ENCODE results near the gene PNPLA1.

Gene PNPLA1

DNA sequence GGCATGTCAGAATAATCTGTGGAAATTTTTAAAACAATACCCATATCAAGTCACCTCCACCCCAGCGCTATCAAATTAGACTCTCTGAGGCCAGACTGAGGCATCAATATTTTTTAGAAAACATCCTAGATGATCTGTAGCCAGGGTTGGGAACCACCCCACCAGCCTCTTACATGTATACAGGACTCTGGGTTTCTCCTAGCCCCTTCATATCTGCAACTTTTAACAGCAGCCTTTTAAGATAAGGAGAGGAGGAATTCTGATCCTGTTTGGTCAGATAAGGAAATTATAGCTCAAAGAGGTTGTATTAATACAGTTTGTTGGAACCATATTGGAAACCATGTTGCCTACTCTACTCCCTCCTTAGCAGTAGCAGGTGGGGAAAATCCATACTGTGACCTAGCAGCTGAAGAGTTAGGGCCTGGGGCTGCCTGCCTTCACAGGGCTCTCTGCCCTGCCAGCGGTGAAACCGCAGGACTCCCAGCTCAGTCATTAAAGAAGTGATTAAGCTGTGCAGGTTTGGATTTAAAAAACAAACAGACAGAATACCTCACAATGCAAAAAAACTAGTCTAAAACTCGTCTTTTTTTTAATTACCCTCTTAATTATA is 43.3 kb upstream of the PNPLA1 start:
- TF ChIP-seq, protein P1, sequence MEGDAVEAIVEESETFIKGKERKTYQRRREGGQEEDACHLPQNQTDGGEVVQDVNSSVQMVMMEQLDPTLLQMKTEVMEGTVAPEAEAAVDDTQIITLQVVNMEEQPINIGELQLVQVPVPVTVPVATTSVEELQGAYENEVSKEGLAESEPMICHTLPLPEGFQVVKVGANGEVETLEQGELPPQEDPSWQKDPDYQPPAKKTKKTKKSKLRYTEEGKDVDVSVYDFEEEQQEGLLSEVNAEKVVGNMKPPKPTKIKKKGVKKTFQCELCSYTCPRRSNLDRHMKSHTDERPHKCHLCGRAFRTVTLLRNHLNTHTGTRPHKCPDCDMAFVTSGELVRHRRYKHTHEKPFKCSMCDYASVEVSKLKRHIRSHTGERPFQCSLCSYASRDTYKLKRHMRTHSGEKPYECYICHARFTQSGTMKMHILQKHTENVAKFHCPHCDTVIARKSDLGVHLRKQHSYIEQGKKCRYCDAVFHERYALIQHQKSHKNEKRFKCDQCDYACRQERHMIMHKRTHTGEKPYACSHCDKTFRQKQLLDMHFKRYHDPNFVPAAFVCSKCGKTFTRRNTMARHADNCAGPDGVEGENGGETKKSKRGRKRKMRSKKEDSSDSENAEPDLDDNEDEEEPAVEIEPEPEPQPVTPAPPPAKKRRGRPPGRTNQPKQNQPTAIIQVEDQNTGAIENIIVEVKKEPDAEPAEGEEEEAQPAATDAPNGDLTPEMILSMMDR (IDR thresholded peaks at IDR 0.05), result no peak
- no peak for DNase-seq (ENCODE audit: low spot score)
- Histone ChIP-seq H3K27ac (no peak overlapping the region), H3K4me3 (no peak overlapping the region)

DNA sequence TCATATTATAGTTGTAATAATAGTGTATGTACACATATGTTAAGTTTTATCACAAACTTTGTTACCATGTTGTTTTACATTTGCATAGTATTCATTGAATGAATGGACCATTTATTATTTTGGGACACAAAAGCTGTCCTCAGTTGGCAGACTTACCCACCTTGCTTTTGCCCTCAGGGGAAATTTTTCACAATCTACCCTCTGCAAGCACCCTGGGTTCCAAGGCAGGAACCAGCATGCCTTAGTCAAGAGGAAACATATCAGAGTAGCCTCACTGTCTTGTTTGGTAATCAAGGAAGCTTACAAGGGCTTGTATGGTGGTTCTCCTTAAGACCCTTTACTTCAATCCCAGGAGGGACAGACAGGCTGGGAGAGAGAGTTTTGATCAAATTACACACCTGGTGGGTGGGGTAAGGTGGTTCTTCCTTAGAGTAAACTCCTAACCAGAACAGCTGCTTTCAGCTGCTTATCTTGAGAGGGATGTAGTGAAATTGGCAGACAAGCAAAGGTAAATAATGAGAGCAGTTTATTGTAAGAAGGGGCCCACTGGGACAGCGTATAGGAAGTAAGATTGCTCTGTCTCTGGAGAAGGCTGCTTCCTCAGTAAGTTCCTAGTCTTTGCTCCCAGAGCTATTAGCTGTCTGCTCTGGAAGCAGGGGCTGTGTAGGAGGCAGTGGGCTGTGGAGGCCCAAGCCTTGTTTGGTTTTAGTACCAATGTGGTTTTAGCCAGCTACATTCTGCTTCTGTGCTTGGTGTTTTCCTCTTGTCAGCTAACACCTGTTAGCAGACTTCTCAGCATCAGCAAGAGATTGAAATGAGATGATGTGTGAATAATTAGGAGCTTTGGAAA is 42.3 kb upstream of the PNPLA1 start:
- Histone ChIP-seq H3K4me3 (no peak overlapping the region), H3K27ac (no peak overlapping the region)
- TF ChIP-seq, protein P1 (IDR thresholded peaks at IDR 0.05), result no peak
- no peak for DNase-seq (ENCODE audit: low spot score)

DNA sequence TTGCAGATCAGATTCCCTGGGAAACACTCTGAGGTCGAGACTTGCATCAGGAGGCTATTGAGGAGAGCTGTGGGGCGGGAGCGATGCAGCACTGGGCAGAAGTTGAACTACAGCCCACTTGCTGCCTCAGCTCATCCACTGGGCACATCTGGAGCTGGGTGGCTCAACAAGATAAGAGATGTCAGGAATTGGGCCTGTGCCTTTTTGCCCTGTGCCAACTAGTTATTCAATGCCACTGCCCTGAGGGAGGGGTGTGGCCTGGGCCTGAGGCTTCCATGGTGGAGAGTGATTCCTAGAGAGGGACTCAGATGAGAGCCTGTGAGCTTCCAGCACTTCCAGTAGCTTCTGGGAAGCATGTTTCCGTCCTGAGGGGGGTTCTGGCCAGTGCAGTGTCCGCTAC is 40.6 kb upstream of the PNPLA1 start:
- Histone ChIP-seq H3K27ac (no peak overlapping the region), H3K4me3 (no peak overlapping the region)
- TF ChIP-seq, protein P1 (IDR thresholded peaks at IDR 0.05), result no peak
- no peak for DNase-seq (ENCODE audit: low spot score)

DNA sequence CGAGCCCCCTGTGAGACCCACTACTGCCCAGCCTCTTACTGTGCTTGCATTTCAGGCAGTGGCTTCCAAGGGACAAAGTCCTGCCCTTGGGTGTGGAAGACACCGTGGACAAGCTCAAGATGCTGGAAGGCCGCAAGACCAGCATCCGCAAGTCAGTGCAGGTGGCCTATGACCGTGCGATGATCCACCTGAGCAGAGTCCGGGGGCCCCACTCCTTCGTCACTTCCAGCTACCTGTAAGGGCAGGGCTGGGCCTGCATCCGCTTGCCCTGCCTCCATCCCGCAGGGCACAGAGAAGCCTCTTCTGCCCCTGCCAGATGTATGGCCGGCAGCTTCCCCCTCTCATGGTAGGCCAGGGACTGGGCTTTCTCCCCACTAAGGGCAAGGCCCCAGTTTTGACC is 39.5 kb upstream of the PNPLA1 start:
- TF ChIP-seq, protein P1 (IDR thresholded peaks at IDR 0.05), result no peak
- DNase-seq (ENCODE audit: low spot score), result no peak
- no peak overlapping the region for H3K4me3 ChIP-seq
- no peak overlapping the region for H3K27ac ChIP-seq

DNA sequence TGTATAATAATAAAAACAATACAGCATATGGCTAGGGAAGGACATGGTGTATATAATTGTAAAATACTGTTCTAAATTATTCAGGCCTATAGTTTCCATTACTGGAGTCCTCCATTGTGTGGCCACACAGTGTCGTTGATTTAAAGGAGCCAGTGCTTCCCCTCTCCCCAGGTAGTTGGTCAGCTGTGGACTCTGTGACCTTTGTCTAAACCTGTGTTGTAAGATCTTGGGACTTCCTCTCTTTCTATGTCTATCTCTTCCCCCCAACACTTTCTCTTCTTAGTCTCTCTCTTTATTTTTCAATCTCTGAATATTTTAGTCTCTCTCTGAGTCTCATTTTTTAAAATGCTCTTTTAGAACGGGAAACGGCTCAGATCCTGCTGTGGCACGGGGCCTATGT is 37.7 kb upstream of the PNPLA1 start:
- DNase-seq (ENCODE audit: low spot score), result no peak
- Histone ChIP-seq H3K27ac (no peak overlapping the region), H3K4me3 (no peak overlapping the region)
- TF ChIP-seq, protein P1 (IDR thresholded peaks at IDR 0.05), result no peak

DNA sequence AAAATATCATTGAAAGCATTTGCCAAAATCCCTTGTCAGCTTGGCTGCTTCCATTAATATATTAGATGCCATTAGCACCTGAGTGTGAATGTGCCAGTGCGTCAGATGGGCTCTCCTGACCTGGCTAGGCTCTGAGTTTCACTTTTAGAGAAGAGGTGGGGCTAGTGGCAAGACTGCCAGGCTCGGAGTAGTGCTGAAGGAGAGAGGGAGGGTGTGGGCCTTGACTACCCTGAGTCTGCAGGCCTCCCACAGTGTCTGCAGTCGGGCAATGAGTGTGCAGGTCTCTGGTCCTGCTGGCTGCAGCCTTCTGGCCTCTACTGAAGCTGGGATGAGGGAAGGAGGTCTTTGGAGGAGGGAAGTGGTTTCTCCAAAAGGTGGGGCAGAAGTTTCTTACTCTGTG is 34.6 kb upstream of the PNPLA1 start:
- no peak overlapping the region for H3K27ac ChIP-seq
- TF ChIP-seq, protein P1 (IDR thresholded peaks at IDR 0.05), result no peak
- no peak overlapping the region for H3K4me3 ChIP-seq
- no peak for DNase-seq (ENCODE audit: low spot score)

GRCh38 chr6:36235862-36236261 is 34.0 kb upstream of the PNPLA1 start:
- H3K27ac ChIP-seq, result no peak overlapping the region
- H3K4me3 ChIP-seq, result no peak overlapping the region
- TF ChIP-seq, protein P1 (IDR thresholded peaks at IDR 0.05), result no peak
- no peak for DNase-seq (ENCODE audit: low spot score)

Data from coronary artery (tissue), 2 donors.